ENCODE measurements around the gene DOCK1.

DOCK1 gene

GRCh38 chr10:127043301-127043700 lies 138.1 kb downstream of the DOCK1 start:
- no peak for DNase-seq

- peak; percentile 79 for DNase-seq
Observed at GRCh38 chr10:127044186-127044585, 139.0 kb downstream of the DOCK1 start.

GRCh38 chr10:127046975-127047877 lies 142.0 kb downstream of the DOCK1 start:
- DNase-seq: no peak

- no peak for DNase-seq
Observed at GRCh38 chr10:127047878-127048238, 142.6 kb downstream of the DOCK1 start.

- peak; percentile 20 for DNase-seq
Observed at GRCh38 chr10:127048630-127049029, 143.4 kb downstream of the DOCK1 start.

- DNase-seq: no peak
Observed at GRCh38 chr10:127052001-127052400, 146.8 kb downstream of the DOCK1 start.

- no peak for DNase-seq
Observed at GRCh38 chr10:127055263-127055662, 150.0 kb downstream of the DOCK1 start.

GRCh38 chr10:127059314-127059713 lies 154.1 kb downstream of the DOCK1 start:
- no peak for DNase-seq

GRCh38 chr10:127063762-127064161 lies 158.5 kb downstream of the DOCK1 start:
- DNase-seq: no peak

- DNase-seq: no peak
Observed at GRCh38 chr10:127064474-127064873, 159.2 kb downstream of the DOCK1 start.

GRCh38 chr10:127067542-127068194 lies 162.4 kb downstream of the DOCK1 start:
- DNase-seq: no peak

- DNase-seq: no peak
Observed at GRCh38 chr10:127068485-127068884, 163.3 kb downstream of the DOCK1 start.

- DNase-seq: no peak
Observed at GRCh38 chr10:127069436-127069835, 164.2 kb downstream of the DOCK1 start.

GRCh38 chr10:127071126-127071525 lies 165.9 kb downstream of the DOCK1 start:
- DNase-seq: no peak

- no peak for DNase-seq
Observed at GRCh38 chr10:127073666-127074065, 168.4 kb downstream of the DOCK1 start.

GRCh38 chr10:127079392-127079791 lies 174.2 kb downstream of the DOCK1 start:
- DNase-seq: no peak

- no peak for DNase-seq
Observed at GRCh38 chr10:127080317-127080716, 175.1 kb downstream of the DOCK1 start.

GRCh38 chr10:127081851-127082345 lies 176.7 kb downstream of the DOCK1 start:
- no peak for DNase-seq

- DNase-seq: no peak
Observed at GRCh38 chr10:127082651-127083050, 177.4 kb downstream of the DOCK1 start.

GRCh38 chr10:127085957-127086356 lies 180.7 kb downstream of the DOCK1 start:
- no peak for DNase-seq

- DNase-seq: no peak
Observed at GRCh38 chr10:127088908-127089307, 183.7 kb downstream of the DOCK1 start.

GRCh38 chr10:127089446-127089845 lies 184.2 kb downstream of the DOCK1 start:
- DNase-seq: no peak

GRCh38 chr10:127090138-127090537 lies 184.9 kb downstream of the DOCK1 start:
- no peak for DNase-seq

GRCh38 chr10:127091354-127091753 lies 186.1 kb downstream of the DOCK1 start:
- DNase-seq: no peak

Data from RPMI8226 (cell line).